OCI-LY7 (cell line): ENCODE measurements around the gene SLC32A1. TPM values are rescaled to one million over a fixed set of nuclear protein-coding genes. Genes with fewer than 3 reads are reported as not detected.

Experiments used
- BruUV-seq: library from RNA; stranded (reverse); fragments of 400-500 nt; replicated peaks from 2 replicates; lab custom pipeline; 2021; lab: Mats Ljungman, UMichigan
- CTCF ChIA-PET: fragments of 300-600 bp; sonication (Branson Sonifier 250); formaldehyde crosslinking; loops from one replicate; lab custom pipeline; 2022; ENCODE audit warnings: antibody characterized with exemption; ENCODE audit not compliant: unreplicated experiment; lab: Charles Lee
- POLR2A ChIA-PET: fragments of 300-600 bp; sonication (Branson Sonifier 250); formaldehyde crosslinking; loops from one replicate; lab custom pipeline; 2022; ENCODE audit warnings: antibody characterized with exemption; lab: Charles Lee
- DNase-seq: peaks from one replicate; pipeline ENCODE4 v3.0.0-alpha.2; 2015; ENCODE audit warnings: low spot score
- H2AFZ ChIP-seq: fragments of 200-600 bp; sonication (generic), shearing (Covaris generic); 2 replicates; pipeline ENCODE4 v1.6.1; 2014; ENCODE audit warnings: mild to moderate bottlenecking, antibody characterized with exemption, low read length, moderate library complexity
- H3K27ac ChIP-seq: fragments of 200-600 bp; sonication (generic); 2 replicates; pipeline ENCODE4 v1.5.1; 2014; ENCODE audit warnings: mixed run types, low read depth, mild to moderate bottlenecking, moderate library complexity, low read length, inconsistent platforms; ENCODE audit not compliant: poor library complexity, severe bottlenecking
- H3K36me3 ChIP-seq: fragments of 200-600 bp; sonication (generic); 2 replicates; pipeline ENCODE4 v1.6.1; 2014; ENCODE audit warnings: mild to moderate bottlenecking, antibody characterized with exemption, low read length, moderate library complexity, mixed read lengths; ENCODE audit not compliant: insufficient read depth
- H3K4me1 ChIP-seq: fragments of 200-600 bp; sonication (generic); 2 replicates; pipeline ENCODE4 v1.5.1; 2014; ENCODE audit warnings: mild to moderate bottlenecking, low read length; ENCODE audit not compliant: insufficient read depth, poor library complexity, severe bottlenecking
- H3K4me2 ChIP-seq: fragments of 200-600 bp; sonication (generic); 2 replicates; pipeline ENCODE4 v1.6.1; 2014; ENCODE audit warnings: mild to moderate bottlenecking, low read length
- H3K4me3 ChIP-seq: fragments of 200-600 bp; sonication (generic); 2 replicates; pipeline ENCODE4 v1.5.1; 2014; ENCODE audit warnings: mild to moderate bottlenecking, low read depth, low read length; ENCODE audit not compliant: poor library complexity, severe bottlenecking
- H3K79me2 ChIP-seq: fragments of 200-600 bp; sonication (generic); 2 replicates; pipeline ENCODE4 v1.6.1; 2016; ENCODE audit warnings: low read depth, mild to moderate bottlenecking, low read length, moderate library complexity, mixed read lengths; ENCODE audit not compliant: insufficient read depth
- H3K9me2 ChIP-seq: fragments of 200-600 bp; sonication (generic); 2 replicates; pipeline ENCODE4 v1.6.1; 2016; ENCODE audit warnings: mild to moderate bottlenecking, low read length, mixed read lengths; ENCODE audit not compliant: insufficient read depth
- H3K9me3 ChIP-seq: fragments of 200-600 bp; sonication (generic); 2 replicates; pipeline ENCODE4 v1.6.1; 2014; ENCODE audit warnings: mild to moderate bottlenecking, mixed run types, low read length, mixed read lengths
- H4K20me1 ChIP-seq: fragments of 200-600 bp; sonication (generic); 2 replicates; pipeline ENCODE4 v1.6.1; 2014; ENCODE audit warnings: mild to moderate bottlenecking, antibody characterized with exemption, low read length, moderate library complexity, mixed read lengths; ENCODE audit not compliant: insufficient read depth
- CTCF ChIP-seq: fragments of 200-600 bp; sonication (generic); conservative IDR thresholded peaks from 2 replicates; pipeline ENCODE4 v1.5.1; 2014; ENCODE audit warnings: mild to moderate bottlenecking, antibody characterized with exemption, low read length, moderate library complexity, mixed read lengths
- EZH2phosphoT487 ChIP-seq: fragments of 200-600 bp; sonication (generic); IDR thresholded peaks from 2 replicates; pipeline ENCODE4 v1.6.1; 2018; ENCODE audit warnings: low read depth, borderline replicate concordance, mild to moderate bottlenecking, mixed run types, antibody characterized with exemption, low read length, moderate library complexity, mixed read lengths
- intact Hi-C: fragments of 100-400 bp; cut with micrococcal nuclease; formaldehyde crosslinking; loops from one replicate; pipeline ENCODE4 v1.10.0; 2022; ENCODE audit not compliant: unreplicated experiment
- total RNA-seq, 2 experiments: library from RNA; depleted of rRNA in 1 of 2; stranded (reverse); fragments of >200 nt in 1 of 2; shearing (Covaris generic) in 1 of 2; gene quantifications; 2 replicates each; pipeline ENCODE4 v1.2.3, GENCODE V29; 2014 to 2022

SLC32A1 gene
- total RNA-seq, 2 experiments from 2014 or later = not detected

- no peaks in the 10 kb centered on the region for H4K20me1 ChIP-seq
- ChIA-PET POLR2A (interaction anchor here (0.6 to 0.9 kb wide), 3 partner anchors 167 to 230 kb away, joined by 3 to 4 read pairs (median 3); partner anchors contain the start of gene FAM83D), CTCF (no interaction called here)
- H3K9me3 ChIP-seq = no peaks in the 10 kb centered on the region
- H3K36me3 ChIP-seq = peaks cover 93% of the 10 kb centered on the region
- no peak for DNase-seq
- BruUV-seq = no TSS peak
- H3K79me2 ChIP-seq = no peaks in the 10 kb centered on the region
- no peaks in the 10 kb centered on the region for H3K9me2 ChIP-seq
- no peaks in the 10 kb centered on the region for H3K4me1 ChIP-seq
- H3K4me2 ChIP-seq = no peak overlapping the region
- intact Hi-C loops = no loop called here
- TF ChIP-seq EZH2phosphoT487 (no peak), CTCF (no peak)
- no peak overlapping the region for H3K4me3 ChIP-seq
- H3K27ac ChIP-seq = no peak overlapping the region
- no peak overlapping the region for H2AFZ ChIP-seq
These were observed 34.8 kb downstream of the SLC32A1 start for GRCh38 chr20:38759106-38759505.

- Histone ChIP-seq H3K4me3 (no peak overlapping the region), H3K27ac (no peak overlapping the region), H3K4me1 (no peaks in the 10 kb centered on the region), H2AFZ (no peak overlapping the region), H3K9me3 (no peaks in the 10 kb centered on the region), H3K4me2 (no peak overlapping the region), H3K9me2 (no peaks in the 10 kb centered on the region), H3K36me3 (peaks cover 96% of the 10 kb centered on the region), H4K20me1 (no peaks in the 10 kb centered on the region), H3K79me2 (no peaks in the 10 kb centered on the region)
- no TSS peak for BruUV-seq
- CTCF ChIA-PET = no interaction called here
- intact Hi-C loops = no loop called here
- POLR2A ChIA-PET = no interaction called here
- no peak for DNase-seq
- TF ChIP-seq CTCF (no peak), EZH2phosphoT487 (no peak)
These were observed 36.7 kb downstream of the SLC32A1 start for GRCh38 chr20:38760978-38761377.

GRCh38 chr20:38762174-38762573 is 37.9 kb downstream of the SLC32A1 start:
- H2AFZ ChIP-seq = no peak overlapping the region
- no peak overlapping the region for H3K4me3 ChIP-seq
- CTCF ChIA-PET = no interaction called here
- no peak for DNase-seq
- no peak overlapping the region for H3K27ac ChIP-seq
- no peak overlapping the region for H3K4me2 ChIP-seq
- intact Hi-C loops = no loop called here
- peaks cover 96% of the 10 kb centered on the region for H3K36me3 ChIP-seq
- POLR2A ChIA-PET = interaction anchor here (0.6 kb wide), 1 partner anchor 1675 kb away, joined by 3 read pairs; no protein-coding TSS in a partner anchor
- no peaks in the 10 kb centered on the region for H3K79me2 ChIP-seq
- no peaks in the 10 kb centered on the region for H3K9me3 ChIP-seq
- H3K9me2 ChIP-seq = no peaks in the 10 kb centered on the region
- TF ChIP-seq EZH2phosphoT487 (no peak), CTCF (no peak)
- no peaks in the 10 kb centered on the region for H3K4me1 ChIP-seq
- H4K20me1 ChIP-seq = no peaks in the 10 kb centered on the region
- BruUV-seq = no TSS peak
